ENCODE measurements around the gene TRIM2. TPM values are rescaled to one million over a fixed set of nuclear protein-coding genes. Genes with fewer than 3 reads are reported as not detected.

TRIM2 gene
- polyA plus RNA-seq, 1 of the 3 experiments (the other 2 are of a cell fraction) = 16.4 TPM

- DNase-seq = no peak
- Histone ChIP-seq H4K20me1 (ENCODE audit: insufficient read depth) (no peaks in the 10 kb centered on the region), H3K79me2 (ENCODE audit: insufficient read depth) (no peaks in the 10 kb centered on the region), H3K4me3 (ENCODE audit: low read depth in 2 of 2, low read length in 1 of 2) (no peak overlapping the region), H2AFZ (ENCODE audit: low read depth) (no peak overlapping the region), H3K36me3 (replicated peaks in 1 of 2; ENCODE audit: control insufficient read depth in 1 of 2, insufficient read depth in 2 of 2, low read length in 1 of 2) (no peaks in the 10 kb centered on the region), H3K27me3 (ENCODE audit: insufficient read depth) (no peaks in the 10 kb centered on the region), H3K4me1 (ENCODE audit: control insufficient read depth in 1 of 2, insufficient read depth in 2 of 2, low read depth in 1 of 2, low read length in 1 of 2) (peaks cover 0 to 14% of the 10 kb centered on the region in 2 experiments; a peak in 1 of 4 replicates), H3F3A (replicated peaks; ENCODE audit: insufficient read depth) (no peaks in the 10 kb centered on the region), H3K9ac (no peak overlapping the region), H3K9me2 (no peaks in the 10 kb centered on the region), H3K9me3 (no peaks in the 10 kb centered on the region), H3K4me2 (no peak overlapping the region), H3K27ac (ENCODE audit: low read depth in 2 of 2, low read length in 1 of 2) (no peak overlapping the region)
- WGBS (ENCODE audit: low lambda C conversion rate) = 79% methylated on average over 3 of the region's 6 CpGs
- CTCF ChIA-PET = interaction anchor here (1.4 kb wide), 1 partner anchor 38 kb away, joined by 5 read pairs; no protein-coding TSS in a partner anchor
- POLR2A ChIA-PET = no interaction called here
- no peak for TF ChIP-seq GABPA (IDR thresholded peaks at IDR 0.05; ENCODE audit: low read depth)
- no peak for TF ChIP-seq TEAD4 (IDR thresholded peaks at IDR 0.05; ENCODE audit: borderline replicate concordance, insufficient read depth)
- TF ChIP-seq MAX (IDR thresholded peaks at IDR 0.05; ENCODE audit: low read depth) = no peak
- TF ChIP-seq REST (IDR thresholded peaks at IDR 0.05; ENCODE audit: low read depth, low read length) = no peak
- no peak for TF ChIP-seq TCF12 (IDR thresholded peaks at IDR 0.05)
These were observed 22.9 kb upstream of the TRIM2 start for GRCh38 chr4:153181293-153181692.

GRCh38 chr4:153181700-153182099 lies 22.5 kb upstream of the TRIM2 start:
- Histone ChIP-seq H3K4me3 (ENCODE audit: low read depth in 2 of 2, low read length in 1 of 2) (no peak overlapping the region), H3K9me2 (no peaks in the 10 kb centered on the region), H3F3A (replicated peaks; ENCODE audit: insufficient read depth) (no peaks in the 10 kb centered on the region), H3K27me3 (ENCODE audit: insufficient read depth) (no peaks in the 10 kb centered on the region), H3K27ac (ENCODE audit: low read depth in 2 of 2, low read length in 1 of 2) (no peak overlapping the region), H3K4me1 (ENCODE audit: control insufficient read depth in 1 of 2, insufficient read depth in 2 of 2, low read depth in 1 of 2, low read length in 1 of 2) (peaks cover 0 to 14% of the 10 kb centered on the region in 2 experiments; a peak in 1 of 4 replicates), H3K36me3 (replicated peaks in 1 of 2; ENCODE audit: control insufficient read depth in 1 of 2, insufficient read depth in 2 of 2, low read length in 1 of 2) (no peaks in the 10 kb centered on the region), H4K20me1 (ENCODE audit: insufficient read depth) (no peaks in the 10 kb centered on the region), H3K4me2 (no peak overlapping the region), H2AFZ (ENCODE audit: low read depth) (no peak overlapping the region), H3K9ac (no peak overlapping the region), H3K79me2 (ENCODE audit: insufficient read depth) (no peaks in the 10 kb centered on the region), H3K9me3 (no peaks in the 10 kb centered on the region)
- WGBS (ENCODE audit: low lambda C conversion rate) = 85% methylated on average over 5 of the region's 6 CpGs
- no peak for DNase-seq
- POLR2A ChIA-PET = no interaction called here
- no peak for TF ChIP-seq NFIC (IDR thresholded peaks at IDR 0.05; ENCODE audit: borderline replicate concordance)
- no peak for TF ChIP-seq TEAD4 (IDR thresholded peaks at IDR 0.05; ENCODE audit: borderline replicate concordance, insufficient read depth)
- no peak for TF ChIP-seq EP300 (IDR thresholded peaks at IDR 0.05; ENCODE audit: borderline replicate concordance in 1 of 2, low read depth in 1 of 2, low read length in 1 of 2)
- no peak for TF ChIP-seq POLR2AphosphoS5 (IDR thresholded peaks at IDR 0.05; ENCODE audit: low read depth, low read length)
- TF ChIP-seq SIN3A (IDR thresholded peaks at IDR 0.05; ENCODE audit: borderline replicate concordance, low read depth, low read length) = no peak
- no peak for TF ChIP-seq FOXM1 (IDR thresholded peaks at IDR 0.05; ENCODE audit: low read depth)
- no peak for TF ChIP-seq GABPA (IDR thresholded peaks at IDR 0.05; ENCODE audit: low read depth)
- TF ChIP-seq RAD21 (IDR thresholded peaks at IDR 0.05; ENCODE audit: low read length) = no peak
- TF ChIP-seq ZBTB33 (IDR thresholded peaks at IDR 0.05; ENCODE audit: borderline replicate concordance, low read depth) = no peak
- no peak for TF ChIP-seq MXI1 (IDR thresholded peaks at IDR 0.05; ENCODE audit: low read depth, low read length)
- no peak for TF ChIP-seq USF1 (IDR thresholded peaks at IDR 0.05; ENCODE audit: borderline replicate concordance, low read depth)
- TF ChIP-seq MAX (IDR thresholded peaks at IDR 0.05; ENCODE audit: low read depth) = no peak
- TF ChIP-seq CTCF (IDR thresholded peaks at IDR 0.05) = no peak
- no peak for TF ChIP-seq RXRA (IDR thresholded peaks at IDR 0.05; ENCODE audit: borderline replicate concordance, low read depth)
- CTCF ChIA-PET = interaction anchor here (0.8 to 1.4 kb wide), 2 partner anchors 39 to 98 kb away, joined by 3 to 5 read pairs; no protein-coding TSS in a partner anchor
